ENCODE data around the gene PDE4D.

- TF ChIP-seq CTCF (IDR thresholded peaks at IDR 0.05): no peak
- TF ChIP-seq POLR2A (IDR thresholded peaks at IDR 0.05): no peak
Observed at GRCh38 chr5:59325070-59325469, 568.5 kb downstream of the PDE4D start.
